Effector memory CD4-positive, alpha-beta T cell (primary cell): Measurements from ENCODE around the gene PCTP.

ENCODE experiments used
- DNase-seq, 3 donors: peaks; one replicate each; pipeline ENCODE4 v3.0.0-alpha.2; 2020
- H3K27ac ChIP-seq: 2 replicates; pipeline ENCODE4 v1.7.0; 2013; ENCODE audit warnings: mild to moderate bottlenecking, low read length, moderate library complexity; ENCODE audit not compliant: insufficient read depth, poor library complexity, severe bottlenecking
- H3K27me3 ChIP-seq: replicated peaks from 2 replicates; pipeline ENCODE4 v1.7.0; 2013; ENCODE audit warnings: mild to moderate bottlenecking, low read length; ENCODE audit not compliant: insufficient read depth, control insufficient read depth, poor library complexity, severe bottlenecking
- H3K36me3 ChIP-seq: 2 replicates; pipeline ENCODE4 v1.7.0; 2013; ENCODE audit warnings: mild to moderate bottlenecking, low read length, moderate library complexity; ENCODE audit not compliant: control insufficient read depth, insufficient read depth
- H3K4me1 ChIP-seq: 2 replicates; pipeline ENCODE4 v1.7.0; 2013; ENCODE audit warnings: low read length, mild to moderate bottlenecking; ENCODE audit not compliant: control insufficient read depth, insufficient read depth, poor library complexity, severe bottlenecking
- H3K4me3 ChIP-seq: 2 replicates; pipeline ENCODE4 v1.7.0; 2013; ENCODE audit warnings: low read length, low read depth, mild to moderate bottlenecking; ENCODE audit not compliant: insufficient read depth, poor library complexity, severe bottlenecking
- H3K9me3 ChIP-seq: 2 replicates; pipeline ENCODE4 v1.7.0; 2013; ENCODE audit warnings: mild to moderate bottlenecking, low read length, moderate library complexity; ENCODE audit not compliant: control insufficient read depth

PCTP gene

DNA sequence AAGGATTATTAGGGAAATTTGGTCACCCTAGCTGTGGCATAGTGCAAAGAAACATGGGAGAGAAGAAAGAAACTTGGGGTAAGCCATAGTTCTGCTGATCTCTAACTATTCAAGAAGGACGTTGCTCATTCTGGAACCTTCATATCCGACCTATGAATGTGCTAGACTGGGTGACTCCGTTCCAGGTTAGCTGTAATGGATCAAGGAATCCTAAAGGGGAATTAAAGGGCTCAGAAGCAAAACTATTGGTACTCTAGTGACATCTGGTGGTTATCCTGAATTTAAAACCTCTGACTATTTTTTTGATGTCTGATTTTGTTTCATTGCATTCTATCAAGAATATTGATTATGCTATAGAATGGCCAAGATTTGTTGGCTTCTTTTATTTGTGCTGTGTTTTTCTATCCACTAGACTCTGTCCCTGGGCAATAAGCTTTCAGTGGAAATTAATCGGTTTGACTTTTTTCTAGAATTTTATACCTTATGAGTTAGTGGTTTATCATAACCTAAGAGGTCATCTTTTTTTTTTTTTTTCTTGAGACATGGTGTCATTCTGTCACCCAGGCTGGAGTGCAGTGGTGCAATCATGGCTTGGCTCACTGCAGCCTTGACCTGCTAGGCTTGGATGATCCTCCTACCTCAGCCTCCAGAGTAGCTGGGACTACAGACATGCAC is 19.5 kb downstream of the PCTP start:
- H3K4me1 ChIP-seq = no peaks in the 10 kb centered on the region
- H3K36me3 ChIP-seq = no peaks in the 10 kb centered on the region
- no peak for DNase-seq
- no peaks in the 10 kb centered on the region for H3K27me3 ChIP-seq
- H3K27ac ChIP-seq = no peak overlapping the region
- H3K9me3 ChIP-seq = no peaks in the 10 kb centered on the region
- no peak overlapping the region for H3K4me3 ChIP-seq

DNA sequence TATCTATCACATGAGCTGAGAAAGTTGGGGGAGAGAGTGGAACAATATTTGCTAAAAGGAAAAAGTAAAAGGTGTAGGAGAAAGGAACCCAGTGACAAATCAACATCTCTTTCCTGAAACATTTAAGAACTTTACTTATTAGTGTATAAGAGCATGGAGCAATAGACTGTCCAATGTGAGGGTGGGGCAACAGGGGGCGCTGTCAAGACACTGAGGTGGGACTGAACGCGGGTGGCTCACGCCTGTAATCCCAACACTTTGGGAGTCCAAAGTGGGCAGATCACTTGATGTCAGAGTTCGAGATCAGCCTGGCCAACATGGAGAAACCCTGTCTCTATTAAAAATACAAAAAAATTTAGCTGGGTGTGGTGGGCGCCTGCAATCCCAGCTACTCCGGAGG is 21.2 kb downstream of the PCTP start:
- H3K36me3 ChIP-seq = no peaks in the 10 kb centered on the region

DNA sequence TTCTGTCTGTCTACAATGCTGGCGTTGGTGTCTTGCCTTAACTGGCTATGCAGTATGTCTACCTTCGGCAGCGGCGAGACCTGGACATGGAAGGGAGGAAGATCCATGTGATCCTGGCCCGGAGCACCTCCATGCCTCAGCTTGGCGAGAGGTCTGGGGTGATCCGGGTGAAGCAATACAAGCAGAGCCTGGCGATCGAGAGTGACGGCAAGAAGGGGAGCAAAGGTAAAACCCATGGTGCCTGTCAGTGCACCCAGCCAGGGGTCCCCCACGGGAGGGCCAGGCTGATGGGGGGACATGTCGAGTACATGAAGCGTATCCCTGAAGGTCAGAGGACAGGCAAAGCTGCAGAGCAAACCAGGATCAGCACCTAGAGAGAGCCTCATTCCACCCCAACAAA is 22.8 kb downstream of the PCTP start:
- H3K36me3 ChIP-seq = no peaks in the 10 kb centered on the region
- no peaks in the 10 kb centered on the region for H3K4me1 ChIP-seq

More for the DNA sequence above, 21.2 kb downstream of the PCTP start:
- no peak for DNase-seq
- H3K27ac ChIP-seq = no peak overlapping the region
- no peak overlapping the region for H3K4me3 ChIP-seq
- H3K9me3 ChIP-seq = no peaks in the 10 kb centered on the region
- no peaks in the 10 kb centered on the region for H3K4me1 ChIP-seq
- no peaks in the 10 kb centered on the region for H3K27me3 ChIP-seq

DNA sequence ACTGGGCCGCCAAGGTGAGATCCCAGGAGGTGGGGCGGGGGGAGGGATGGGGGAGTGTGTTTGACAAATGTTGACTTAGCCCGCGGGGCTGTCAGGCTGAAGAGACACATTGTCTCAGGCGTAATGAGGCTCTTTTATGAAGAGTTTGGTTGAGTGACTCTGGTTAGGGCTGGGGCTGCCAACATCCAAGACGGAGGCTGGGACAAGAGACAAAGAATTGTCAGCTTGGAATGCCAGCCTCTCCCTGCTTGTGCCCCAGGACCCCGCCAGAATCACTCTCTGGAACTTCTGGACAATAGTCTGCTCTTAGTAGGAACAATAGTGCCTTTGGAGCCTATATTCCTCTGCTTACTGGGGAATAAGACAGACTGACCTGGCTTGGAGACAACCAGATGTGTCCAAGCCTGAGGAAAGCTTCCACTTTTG is 24.0 kb downstream of the PCTP start:
- no peaks in the 10 kb centered on the region for H3K36me3 ChIP-seq
- H3K4me3 ChIP-seq = no peak overlapping the region
- H3K27ac ChIP-seq = no peak overlapping the region
- DNase-seq = no peak
- no peaks in the 10 kb centered on the region for H3K27me3 ChIP-seq
- no peaks in the 10 kb centered on the region for H3K4me1 ChIP-seq
- no peaks in the 10 kb centered on the region for H3K9me3 ChIP-seq

More for the DNA sequence above, 22.8 kb downstream of the PCTP start:
- H3K27ac ChIP-seq = no peak overlapping the region
- no peaks in the 10 kb centered on the region for H3K9me3 ChIP-seq
- no peak overlapping the region for H3K4me3 ChIP-seq
- H3K27me3 ChIP-seq = no peaks in the 10 kb centered on the region
- no peak for DNase-seq

DNA sequence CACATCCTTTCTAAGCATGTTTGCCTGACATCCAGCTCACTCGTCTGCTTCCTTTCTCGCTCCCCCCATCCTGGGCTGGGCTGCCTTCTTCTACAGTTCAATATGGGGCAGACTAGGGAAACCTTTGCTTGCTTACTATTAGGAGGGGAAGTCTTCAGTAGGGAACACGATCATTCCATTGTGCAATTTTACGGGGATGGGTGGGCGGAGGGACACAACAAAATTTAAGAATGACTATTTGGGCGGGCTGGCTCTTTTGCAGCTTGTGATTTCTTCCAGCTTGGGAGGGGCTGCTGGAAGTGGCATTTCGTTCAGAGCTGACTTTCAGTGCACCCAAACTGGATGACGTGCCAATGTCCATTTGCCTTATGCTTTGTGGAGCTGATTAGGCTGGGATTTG is 25.4 kb downstream of the PCTP start:
- Histone ChIP-seq H3K9me3 (no peaks in the 10 kb centered on the region), H3K27ac (no peak overlapping the region), H3K27me3 (no peaks in the 10 kb centered on the region), H3K4me1 (no peaks in the 10 kb centered on the region), H3K4me3 (no peak overlapping the region), H3K36me3 (no peaks in the 10 kb centered on the region)
- no peak for DNase-seq

DNA sequence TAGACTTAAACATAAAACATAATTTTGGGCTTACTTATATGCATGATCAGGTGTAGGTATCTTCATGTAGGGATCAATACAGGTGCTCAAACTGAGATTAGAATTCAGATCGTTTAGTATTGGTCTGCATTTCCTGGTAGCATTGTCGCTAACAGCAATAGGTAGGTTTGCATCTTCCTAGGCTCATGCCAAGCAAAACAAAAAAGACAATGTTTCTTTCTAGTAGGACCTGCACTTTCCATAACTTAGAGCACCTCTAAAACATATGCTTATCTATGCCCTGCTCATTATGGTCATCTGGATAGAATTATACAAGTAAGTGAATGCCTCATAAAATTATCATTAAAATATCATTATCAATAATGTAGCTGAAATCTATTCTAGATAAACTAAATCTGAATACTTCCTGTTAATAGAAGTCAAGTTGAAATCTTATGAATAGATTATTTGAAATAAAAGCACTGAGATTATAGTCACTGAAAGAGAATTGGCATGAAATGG is 26.7 kb downstream of the PCTP start:
- H3K36me3 ChIP-seq = no peaks in the 10 kb centered on the region
- no peaks in the 10 kb centered on the region for H3K4me1 ChIP-seq
- no peak overlapping the region for H3K4me3 ChIP-seq
- DNase-seq = no peak
- no peaks in the 10 kb centered on the region for H3K27me3 ChIP-seq
- no peak overlapping the region for H3K27ac ChIP-seq
- H3K9me3 ChIP-seq = no peaks in the 10 kb centered on the region

DNA sequence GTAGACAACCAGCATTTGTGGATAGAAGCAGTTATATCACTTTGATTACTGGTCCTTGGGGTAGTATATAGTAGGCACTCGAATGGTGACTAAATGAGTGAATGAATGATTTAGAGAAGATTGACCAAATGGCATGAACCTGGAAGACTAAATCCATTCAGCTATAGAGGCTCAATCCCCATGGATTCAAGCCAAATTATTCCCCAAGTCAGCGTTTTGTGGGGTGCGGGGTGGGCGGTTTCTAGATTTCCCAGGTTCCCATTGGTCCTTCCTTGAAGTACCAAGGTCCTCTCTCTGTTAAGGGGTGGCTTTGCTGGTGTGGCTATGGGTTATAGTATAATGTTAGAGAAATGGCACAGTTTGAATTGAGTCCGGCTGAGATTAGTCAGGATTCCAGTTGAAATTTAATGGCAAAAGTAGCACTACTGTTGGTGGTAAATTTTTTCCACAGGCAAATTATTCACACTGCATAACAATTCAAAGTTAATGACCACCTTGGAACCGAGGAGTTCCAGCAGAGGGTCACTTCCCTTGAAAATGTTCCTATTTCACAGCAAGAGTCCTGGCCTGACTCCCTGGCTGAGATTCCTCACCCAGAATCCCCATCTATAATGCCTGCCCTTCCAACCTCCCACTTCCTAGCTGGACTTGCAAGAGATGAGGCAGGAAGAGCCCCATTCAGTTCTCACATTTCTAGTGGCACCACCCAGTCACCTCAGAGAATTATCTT is 27.7 kb downstream of the PCTP start:
- H3K27ac ChIP-seq = no peak overlapping the region
- no peak for DNase-seq

DNA sequence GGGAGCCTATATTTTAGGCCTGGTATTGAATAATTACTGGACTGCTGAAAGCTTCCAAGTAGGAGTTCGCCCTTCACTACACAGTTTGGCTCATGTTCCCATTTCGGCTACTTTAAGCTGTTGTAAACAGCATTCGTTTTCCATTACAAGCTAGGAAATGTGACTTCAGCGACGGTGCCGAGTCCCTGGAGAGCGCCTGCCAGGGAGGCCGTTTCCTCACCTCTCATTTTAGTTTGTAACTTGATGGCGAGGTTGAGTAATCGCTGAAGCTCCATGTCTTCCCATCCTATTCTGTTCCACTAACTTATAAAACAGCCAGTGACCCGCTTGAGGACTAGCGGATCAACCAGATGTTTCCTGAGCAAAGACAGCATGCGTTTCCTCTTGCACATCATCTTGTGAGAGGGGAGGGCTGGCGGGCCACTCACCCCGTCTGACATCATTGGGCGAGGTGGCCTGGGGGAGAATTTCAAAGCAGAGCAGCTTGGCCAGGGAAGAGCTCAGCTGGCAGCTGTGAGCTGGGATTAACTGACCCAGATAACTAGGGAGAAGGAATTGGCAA is 32.9 kb downstream of the PCTP start:
- H3K4me3 ChIP-seq = no peak overlapping the region

More for the DNA sequence above, 27.7 kb downstream of the PCTP start:
- Histone ChIP-seq H3K27me3 (no peaks in the 10 kb centered on the region), H3K4me1 (no peaks in the 10 kb centered on the region), H3K9me3 (no peaks in the 10 kb centered on the region), H3K36me3 (no peaks in the 10 kb centered on the region), H3K4me3 (no peak overlapping the region)

DNA sequence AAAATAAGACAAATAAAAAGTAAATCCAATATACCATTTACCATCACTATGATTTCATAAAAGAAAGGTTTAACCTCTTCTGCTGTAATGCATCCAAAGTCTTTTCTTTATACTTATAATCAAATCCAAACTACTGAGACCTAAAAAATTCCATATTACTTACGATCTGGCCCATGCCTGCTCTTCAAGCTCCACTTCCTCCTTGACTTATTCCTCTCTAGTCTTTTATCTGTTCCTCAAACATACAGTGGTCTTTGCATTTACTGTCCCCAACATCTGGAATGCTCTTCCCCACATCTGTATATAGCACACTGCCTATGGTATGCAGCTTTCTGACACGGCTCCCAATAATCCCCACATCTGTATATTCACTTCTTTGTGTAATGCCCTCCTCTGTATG is 33.8 kb downstream of the PCTP start:
- Histone ChIP-seq H3K27me3 (no peaks in the 10 kb centered on the region), H3K36me3 (no peaks in the 10 kb centered on the region), H3K27ac (no peak overlapping the region), H3K4me1 (no peaks in the 10 kb centered on the region), H3K4me3 (no peak overlapping the region), H3K9me3 (no peaks in the 10 kb centered on the region)
- DNase-seq = no peak

More for the DNA sequence above, 32.9 kb downstream of the PCTP start:
- Histone ChIP-seq H3K9me3 (no peaks in the 10 kb centered on the region), H3K27ac (no peak overlapping the region), H3K4me1 (no peaks in the 10 kb centered on the region), H3K27me3 (no peaks in the 10 kb centered on the region), H3K36me3 (no peaks in the 10 kb centered on the region)
- DNase-seq = no peak

DNA sequence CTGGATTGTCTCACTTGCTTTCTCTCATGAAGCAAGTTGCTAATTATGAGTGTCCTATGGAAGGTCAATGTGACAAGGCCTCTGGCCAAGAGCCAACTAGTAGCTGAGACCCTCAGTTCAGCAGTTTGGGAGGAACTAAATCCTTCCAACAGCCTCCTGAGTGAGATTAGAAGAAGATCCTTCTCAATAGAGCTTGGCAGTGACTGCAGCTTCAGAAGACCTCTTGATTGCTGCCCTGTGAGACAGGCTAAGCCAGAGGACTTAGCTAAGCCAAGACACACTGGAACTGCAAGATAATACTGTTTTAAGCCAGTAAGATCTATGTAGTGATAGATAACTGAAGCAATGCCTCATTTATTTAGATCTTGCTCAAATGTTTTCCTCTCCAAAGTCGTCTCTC is 34.3 kb downstream of the PCTP start:
- Histone ChIP-seq H3K27ac (no peak overlapping the region), H3K9me3 (no peaks in the 10 kb centered on the region), H3K36me3 (no peaks in the 10 kb centered on the region), H3K4me1 (no peaks in the 10 kb centered on the region), H3K4me3 (no peak overlapping the region), H3K27me3 (no peaks in the 10 kb centered on the region)
- no peak for DNase-seq
